SK-N-SH (cell line): ENCODE results near the gene AKR1C4. TPM values are rescaled to one million over a fixed set of nuclear protein-coding genes. Genes with fewer than 3 reads are reported as not detected.

Experiments
- CTCF ChIA-PET: fragments of 300-600, 350-600 bp; formaldehyde crosslinking; extraction: SDS; loops from one replicate; lab custom pipeline; 2021; lab: Yijun Ruan, JAX
- POLR2A ChIA-PET: fragments of 350-600 bp; sonication (Branson Sonifier 250); formaldehyde crosslinking; extraction: SDS; loops from one replicate; lab custom pipeline; 2020; ENCODE audit warnings: antibody characterized with exemption, inconsistent platforms; lab: Yijun Ruan, JAX
- DNase-seq: peaks from one replicate; pipeline ENCODE4 v3.0.0; 2012
- H2AFZ ChIP-seq: fragments of 200-600 bp; sonication (generic); 2 replicates; pipeline ENCODE4 v1.8.1; 2016; ENCODE audit warnings: antibody characterized with exemption, mild to moderate bottlenecking, low read depth
- H3F3A ChIP-seq: fragments of 200-600 bp; sonication (generic); replicated peaks from 2 replicates; pipeline ENCODE3; 2016; ENCODE audit warnings: antibody characterized with exemption, mild to moderate bottlenecking; ENCODE audit not compliant: insufficient read depth
- H3K27ac ChIP-seq, 2 experiments: fragments of 200-500 bp in 1 of 2; fragments of 200-600 bp in 1 of 2; sonication (Bioruptor generic) in 1 of 2; sonication (generic), shearing (Covaris generic) in 1 of 2; 2 replicates each; pipeline versions ENCODE4 v1.5.1 to v1.6.1; 2014 to 2016; ENCODE audit warnings: low read depth in 2 of 2, inconsistent platforms in 1 of 2, low read length in 1 of 2, mild to moderate bottlenecking in 1 of 2, mixed read lengths in 1 of 2
- H3K27me3 ChIP-seq: fragments of 200-600 bp; sonication (generic), shearing (Covaris generic); 2 replicates; pipeline ENCODE4 v1.6.1; 2016; ENCODE audit warnings: mixed run types; ENCODE audit not compliant: insufficient read depth
- H3K36me3 ChIP-seq, 2 experiments: fragments of 200-500 bp in 1 of 2; fragments of 200-600 bp in 1 of 2; sonication (Bioruptor generic) in 1 of 2; sonication (generic) in 1 of 2; replicated peaks in 1 of 2; 2 replicates each; pipeline versions ENCODE3 to v1.5.1; 2014 to 2016; ENCODE audit warnings: low read length in 1 of 2, mild to moderate bottlenecking in 1 of 2; ENCODE audit not compliant: insufficient read depth in 2 of 2, control insufficient read depth in 1 of 2
- H3K4me1 ChIP-seq, 2 experiments: fragments of 200-500 bp in 1 of 2; fragments of 200-600 bp in 1 of 2; sonication (Bioruptor generic) in 1 of 2; sonication (generic), shearing (Covaris generic) in 1 of 2; 2 replicates each; pipeline versions ENCODE4 v1.5.1 to v1.6.1; 2014 to 2016; ENCODE audit warnings: low read depth in 1 of 2, low read length in 1 of 2, mixed run types in 1 of 2; ENCODE audit not compliant: insufficient read depth in 2 of 2, control insufficient read depth in 1 of 2
- H3K4me2 ChIP-seq: fragments of 200-600 bp; sonication (generic), shearing (Covaris generic); 2 replicates; pipeline ENCODE4 v1.6.1; 2017; ENCODE audit warnings: mixed run types
- H3K4me3 ChIP-seq, 2 experiments: fragments of 200-500 bp in 1 of 2; fragments of 200-600 bp in 1 of 2; sonication (Bioruptor generic) in 1 of 2; sonication (generic), shearing (Covaris generic) in 1 of 2; 2 replicates each; pipeline versions ENCODE4 v1.5.1 to v1.8.1; 2014 to 2016; ENCODE audit warnings: low read depth in 2 of 2, inconsistent platforms in 1 of 2, low read length in 1 of 2, mild to moderate bottlenecking in 1 of 2, mixed read lengths in 1 of 2, moderate library complexity in 1 of 2
- H3K79me2 ChIP-seq: fragments of 200-600 bp; sonication (generic); 2 replicates; pipeline ENCODE4 v1.8.1; 2017; ENCODE audit warnings: mild to moderate bottlenecking; ENCODE audit not compliant: insufficient read depth
- H3K9ac ChIP-seq: fragments of 200-600 bp; sonication (generic); 2 replicates; pipeline ENCODE4 v1.6.1; 2017; ENCODE audit warnings: mixed run types
- H3K9me2 ChIP-seq: fragments of 200-600 bp; sonication (generic); 2 replicates; pipeline ENCODE4 v1.6.1; 2017; ENCODE audit warnings: mixed run types
- H3K9me3 ChIP-seq: fragments of 200-600 bp; sonication (generic); 2 replicates; pipeline ENCODE4 v1.6.1; 2017; ENCODE audit warnings: mixed run types, mild to moderate bottlenecking, moderate library complexity
- H4K20me1 ChIP-seq: fragments of 200-600 bp; sonication (generic); 2 replicates; pipeline ENCODE4 v1.6.1; 2017; ENCODE audit warnings: mild to moderate bottlenecking, mixed run types; ENCODE audit not compliant: insufficient read depth
- CHD2 ChIP-seq: fragments of 150-350 bp; IDR thresholded peaks from 2 replicates; pipeline ENCODE4 v1.6.1; 2018; ENCODE audit warnings: low read length; ENCODE audit not compliant: partially characterized antibody
- FOSL2 ChIP-seq: IDR thresholded peaks from 2 replicates; pipeline ENCODE4 v1.4.0; 2012; ENCODE audit warnings: low read depth, mild to moderate bottlenecking, moderate library complexity, borderline replicate concordance
- FOXJ3 ChIP-seq: sonication (generic); formaldehyde crosslinking; IDR thresholded peaks from 2 replicates; pipeline ENCODE4 v1.5.1; 2020; ENCODE audit warnings: mild to moderate bottlenecking, missing genetic modification reagents
- FOXM1 ChIP-seq: IDR thresholded peaks from 2 replicates; pipeline ENCODE4 v1.4.0; 2012; ENCODE audit warnings: low read depth, mild to moderate bottlenecking
- GATA2 ChIP-seq: sonication (generic); formaldehyde crosslinking; IDR thresholded peaks from 2 replicates; pipeline ENCODE4 v1.5.0; 2020; ENCODE audit warnings: mild to moderate bottlenecking, missing genetic modification reagents
- IRF3 ChIP-seq: fragments of 150-350 bp; IDR thresholded peaks from 2 replicates; pipeline ENCODE4 v1.6.1; 2016; ENCODE audit warnings: mild to moderate bottlenecking, low read depth, low read length
- JUND ChIP-seq: IDR thresholded peaks from 2 replicates; pipeline ENCODE4 v1.4.0; 2012
- MAX ChIP-seq: IDR thresholded peaks from 2 replicates; pipeline ENCODE4 v1.4.0; 2012; ENCODE audit warnings: low read depth
- MEF2A ChIP-seq: IDR thresholded peaks from 2 replicates; pipeline ENCODE4 v1.4.0; 2012; ENCODE audit warnings: low read depth, borderline replicate concordance
- MXI1 ChIP-seq: IDR thresholded peaks from 2 replicates; pipeline ENCODE4 v1.6.1; 2012; ENCODE audit warnings: mild to moderate bottlenecking, low read depth, low read length, improper control_type of control experiment
- NFIC ChIP-seq: IDR thresholded peaks from 2 replicates; pipeline ENCODE4 v1.4.0; 2012; ENCODE audit warnings: borderline replicate concordance
- PBX3 ChIP-seq: IDR thresholded peaks from 2 replicates; pipeline ENCODE4; 2012
- RAD21 ChIP-seq: IDR thresholded peaks from 2 replicates; pipeline ENCODE4 v1.6.1; 2012; ENCODE audit warnings: mild to moderate bottlenecking, low read length
- SIN3A ChIP-seq: IDR thresholded peaks from 2 replicates; pipeline ENCODE4 v1.6.1; 2012; ENCODE audit warnings: low read depth, mild to moderate bottlenecking, low read length, moderate library complexity, borderline replicate concordance
- TEAD4 ChIP-seq: IDR thresholded peaks from 2 replicates; pipeline ENCODE4 v1.4.0; 2012; ENCODE audit warnings: mild to moderate bottlenecking, borderline replicate concordance; ENCODE audit not compliant: insufficient read depth
- WGBS: methylation state at CpG from one replicate; pipeline ENCODE4 v1.1.6; 2017; ENCODE audit warnings: low lambda C conversion rate; 5-methylcytosine and 5-hydroxymethylcytosine counted together
- polyA plus RNA-seq, 3 experiments: library from polyadenylated mRNA; depleted of rRNA; stranded (reverse); fragments of >200 nt; gene quantifications; 2 replicates each; pipeline ENCODE4 v1.2.3, GENCODE V29; 2012
- TF ChIP-seq, protein P1 (sequence below): fragments of 150-350 bp; IDR thresholded peaks from 2 replicates; pipeline ENCODE4 v1.6.1; 2017; ENCODE audit warnings: antibody characterized with exemption, low read length, low read depth, borderline replicate concordance

AKR1C4 gene
- polyA plus RNA-seq, 1 of the 3 experiments (the other 2 are of a cell fraction): not detected

GRCh38 chr10:5148678-5149032 is 48.0 kb upstream of the AKR1C4 start:
- no peak overlapping the region for H3K9ac ChIP-seq
- no peak overlapping the region for H3K27ac ChIP-seq
- no peaks in the 10 kb centered on the region for H3F3A ChIP-seq
- WGBS: 0% methylated on average over 1 of the region's 1 CpG
- no peak overlapping the region for H2AFZ ChIP-seq
- no peaks in the 10 kb centered on the region for H3K27me3 ChIP-seq
- H3K9me3 ChIP-seq: no peaks in the 10 kb centered on the region
- H3K4me2 ChIP-seq: no peak overlapping the region
- ChIA-PET POLR2A (no interaction called here), CTCF (no interaction called here)
- H4K20me1 ChIP-seq: no peaks in the 10 kb centered on the region
- H3K9me2 ChIP-seq: no peaks in the 10 kb centered on the region
- TF ChIP-seq MEF2A (no peak), JUND (no peak), IRF3 (no peak), TEAD4 (no peak), MXI1 (no peak), GATA2 (CRISPR knock-in tag) (no peak), FOXM1 (no peak), FOXJ3 (CRISPR knock-in tag) (no peak)
- TF ChIP-seq, all 33 proteins: peak for 0
- DNase-seq: no peak
- no peaks in the 10 kb centered on the region for H3K4me1 ChIP-seq
- no peaks in the 10 kb centered on the region for H3K36me3 ChIP-seq
- H3K79me2 ChIP-seq: no peaks in the 10 kb centered on the region
- no peak overlapping the region for H3K4me3 ChIP-seq

DNA sequence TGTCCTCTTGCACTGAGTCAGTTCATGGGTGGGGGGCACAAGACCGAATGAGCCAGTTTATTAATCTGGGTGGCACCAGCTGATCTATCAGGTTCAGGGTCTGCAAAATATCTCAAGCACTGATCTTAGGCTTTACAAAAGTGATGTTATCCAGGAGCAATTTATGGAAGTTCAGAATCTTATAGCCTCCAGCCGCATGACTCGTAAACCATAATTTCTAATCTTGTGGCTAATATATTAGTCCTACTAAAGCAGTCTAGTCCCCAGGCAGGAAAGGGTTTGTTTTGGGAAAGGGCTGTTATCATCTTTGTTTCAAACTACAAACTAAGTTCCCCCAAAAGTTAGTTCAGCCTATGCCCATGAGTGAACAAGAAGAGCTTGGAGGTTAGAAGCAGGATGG is 45.6 kb upstream of the AKR1C4 start:
- no peak for TF ChIP-seq FOXJ3 (CRISPR knock-in tag)
- no peak for TF ChIP-seq MEF2A
- no peak for TF ChIP-seq FOXM1
- TF ChIP-seq, protein P1, sequence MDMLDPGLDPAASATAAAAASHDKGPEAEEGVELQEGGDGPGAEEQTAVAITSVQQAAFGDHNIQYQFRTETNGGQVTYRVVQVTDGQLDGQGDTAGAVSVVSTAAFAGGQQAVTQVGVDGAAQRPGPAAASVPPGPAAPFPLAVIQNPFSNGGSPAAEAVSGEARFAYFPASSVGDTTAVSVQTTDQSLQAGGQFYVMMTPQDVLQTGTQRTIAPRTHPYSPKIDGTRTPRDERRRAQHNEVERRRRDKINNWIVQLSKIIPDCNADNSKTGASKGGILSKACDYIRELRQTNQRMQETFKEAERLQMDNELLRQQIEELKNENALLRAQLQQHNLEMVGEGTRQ: no peak
- no peak for TF ChIP-seq MXI1
- no peak for TF ChIP-seq CHD2
- TF ChIP-seq NFIC: no peak
- no peak for TF ChIP-seq PBX3
- TF ChIP-seq IRF3: no peak
- no peak for TF ChIP-seq FOSL2
- no peak for TF ChIP-seq RAD21
- no peak for TF ChIP-seq SIN3A
- TF ChIP-seq MAX: no peak
- Histone ChIP-seq H3K4me2 (no peak overlapping the region), H3K4me1 (no peaks in the 10 kb centered on the region), H3K4me3 (no peak overlapping the region), H3F3A (no peaks in the 10 kb centered on the region), H3K9ac (no peak overlapping the region), H3K9me2 (no peaks in the 10 kb centered on the region), H2AFZ (no peak overlapping the region), H3K79me2 (no peaks in the 10 kb centered on the region), H4K20me1 (no peaks in the 10 kb centered on the region), H3K9me3 (no peaks in the 10 kb centered on the region), H3K27me3 (no peaks in the 10 kb centered on the region), H3K36me3 (no peaks in the 10 kb centered on the region), H3K27ac (no peak overlapping the region)
- no peak for DNase-seq
- WGBS: 17% methylated on average over 3 of the region's 3 CpGs
- POLR2A ChIA-PET: no interaction called here
- CTCF ChIA-PET: no interaction called here
